ENCODE data around the gene EDIL3. TPM values are rescaled to one million over a fixed set of nuclear protein-coding genes. Genes with fewer than 3 reads are reported as not detected.

Gene EDIL3
- total RNA-seq, 1 experiment from 2014 or later, result 0.32 TPM

DNA sequence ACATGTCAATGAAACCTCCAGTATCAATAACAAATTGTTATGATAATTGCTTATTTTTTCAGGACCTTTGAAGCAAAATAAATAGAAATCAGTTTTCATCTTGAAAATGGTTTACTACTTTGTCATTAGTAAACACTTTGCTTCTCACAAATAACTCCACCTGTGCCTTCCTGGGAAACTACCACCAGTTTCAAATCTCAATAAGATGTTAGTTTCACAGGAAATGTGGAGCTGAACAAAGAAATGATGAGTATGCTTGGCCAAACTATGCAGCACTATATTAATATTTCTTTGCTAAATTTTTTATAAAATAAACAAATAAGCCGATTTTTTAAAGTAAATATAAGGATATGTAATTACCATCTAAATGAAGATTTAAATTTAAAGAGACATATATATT, 442.5 kb downstream of the EDIL3 start:
- RAD21 ChIA-PET (ENCODE audit: low non-redundant PET in 1 of 2, low total read pairs in 2 of 2, uncharacterized antibody in 2 of 2, unreplicated experiment in 2 of 2), result no interaction called here
- no peak overlapping the region for H3K9ac ChIP-seq (ENCODE audit: low read length)
- H3K79me2 ChIP-seq (ENCODE audit: insufficient read depth, low read length), result no peaks in the 10 kb centered on the region
- H3K27ac ChIP-seq (ENCODE audit: low read depth, low read length), result no peak overlapping the region
- CTCF ChIA-PET, result interaction anchor here (2.7 kb wide), 1 partner anchor 15 kb away, joined by 10 read pairs; no protein-coding TSS in a partner anchor
- no TSS peak for BruUV-seq (replicated peaks)
- no peak overlapping the region for H2AFZ ChIP-seq (ENCODE audit: low read depth, low read length, poor library complexity, severe bottlenecking)
- no peaks in the 10 kb centered on the region for H3K4me1 ChIP-seq (ENCODE audit: control insufficient read depth in 1 of 2, insufficient read depth in 2 of 2, low read length in 2 of 2)
- no peaks in the 10 kb centered on the region for H3K36me3 ChIP-seq (ENCODE audit: control insufficient read depth in 1 of 2, insufficient read depth in 2 of 2, low read length in 2 of 2)
- H3K9me2 ChIP-seq (ENCODE audit: insufficient read depth), result no peaks in the 10 kb centered on the region
- DNase-seq (ENCODE audit: low read depth, low spot score), result no peak
- no peaks in the 10 kb centered on the region for H3K9me3 ChIP-seq (ENCODE audit: control insufficient read depth in 1 of 2, insufficient read depth in 1 of 2, low read depth in 1 of 2, low read length in 2 of 2)
- no peak for ATAC-seq
- H3K27me3 ChIP-seq (ENCODE audit: insufficient read depth, low read length), result no peaks in the 10 kb centered on the region
- no peaks in the 10 kb centered on the region for H4K20me1 ChIP-seq (ENCODE audit: insufficient read depth)
- H3K4me2 ChIP-seq (ENCODE audit: low read length), result no peak overlapping the region
- POLR2A ChIA-PET, result no interaction called here
- no peak overlapping the region for H3K4me3 ChIP-seq (replicated peaks in 1 of 2; ENCODE audit: low read depth in 1 of 2, low read length in 2 of 2)
- TF ChIP-seq, protein P1, sequence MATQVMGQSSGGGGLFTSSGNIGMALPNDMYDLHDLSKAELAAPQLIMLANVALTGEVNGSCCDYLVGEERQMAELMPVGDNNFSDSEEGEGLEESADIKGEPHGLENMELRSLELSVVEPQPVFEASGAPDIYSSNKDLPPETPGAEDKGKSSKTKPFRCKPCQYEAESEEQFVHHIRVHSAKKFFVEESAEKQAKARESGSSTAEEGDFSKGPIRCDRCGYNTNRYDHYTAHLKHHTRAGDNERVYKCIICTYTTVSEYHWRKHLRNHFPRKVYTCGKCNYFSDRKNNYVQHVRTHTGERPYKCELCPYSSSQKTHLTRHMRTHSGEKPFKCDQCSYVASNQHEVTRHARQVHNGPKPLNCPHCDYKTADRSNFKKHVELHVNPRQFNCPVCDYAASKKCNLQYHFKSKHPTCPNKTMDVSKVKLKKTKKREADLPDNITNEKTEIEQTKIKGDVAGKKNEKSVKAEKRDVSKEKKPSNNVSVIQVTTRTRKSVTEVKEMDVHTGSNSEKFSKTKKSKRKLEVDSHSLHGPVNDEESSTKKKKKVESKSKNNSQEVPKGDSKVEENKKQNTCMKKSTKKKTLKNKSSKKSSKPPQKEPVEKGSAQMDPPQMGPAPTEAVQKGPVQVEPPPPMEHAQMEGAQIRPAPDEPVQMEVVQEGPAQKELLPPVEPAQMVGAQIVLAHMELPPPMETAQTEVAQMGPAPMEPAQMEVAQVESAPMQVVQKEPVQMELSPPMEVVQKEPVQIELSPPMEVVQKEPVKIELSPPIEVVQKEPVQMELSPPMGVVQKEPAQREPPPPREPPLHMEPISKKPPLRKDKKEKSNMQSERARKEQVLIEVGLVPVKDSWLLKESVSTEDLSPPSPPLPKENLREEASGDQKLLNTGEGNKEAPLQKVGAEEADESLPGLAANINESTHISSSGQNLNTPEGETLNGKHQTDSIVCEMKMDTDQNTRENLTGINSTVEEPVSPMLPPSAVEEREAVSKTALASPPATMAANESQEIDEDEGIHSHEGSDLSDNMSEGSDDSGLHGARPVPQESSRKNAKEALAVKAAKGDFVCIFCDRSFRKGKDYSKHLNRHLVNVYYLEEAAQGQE (IDR thresholded peaks at IDR 0.05; ENCODE audit: low read depth), result no peak
- TF ChIP-seq, protein P2, sequence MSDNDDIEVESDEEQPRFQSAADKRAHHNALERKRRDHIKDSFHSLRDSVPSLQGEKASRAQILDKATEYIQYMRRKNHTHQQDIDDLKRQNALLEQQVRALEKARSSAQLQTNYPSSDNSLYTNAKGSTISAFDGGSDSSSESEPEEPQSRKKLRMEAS (IDR thresholded peaks at IDR 0.05), result no peak
- no peak for TF ChIP-seq SIN3A (IDR thresholded peaks at IDR 0.05; ENCODE audit: low read depth)
- no peak for TF ChIP-seq CBX3 (IDR thresholded peaks at IDR 0.05; ENCODE audit: low read depth)
- TF ChIP-seq EZH2 (IDR thresholded peaks at IDR 0.05), result no peak
- no peak for TF ChIP-seq ZFX (IDR thresholded peaks at IDR 0.05)
- TF ChIP-seq TCF7L2 (IDR thresholded peaks at IDR 0.05; ENCODE audit: borderline replicate concordance, extremely low read depth, insufficient read depth, insufficient read length), result no peak
- TF ChIP-seq EGR1 (IDR thresholded peaks at IDR 0.05; ENCODE audit: low read depth), result no peak
- intact Hi-C loops (cut with micrococcal nuclease), result no loop called here

Data from HCT116 (cell line).